Measurements from ENCODE around the gene LGALS1.

The LGALS1 gene

DNA sequence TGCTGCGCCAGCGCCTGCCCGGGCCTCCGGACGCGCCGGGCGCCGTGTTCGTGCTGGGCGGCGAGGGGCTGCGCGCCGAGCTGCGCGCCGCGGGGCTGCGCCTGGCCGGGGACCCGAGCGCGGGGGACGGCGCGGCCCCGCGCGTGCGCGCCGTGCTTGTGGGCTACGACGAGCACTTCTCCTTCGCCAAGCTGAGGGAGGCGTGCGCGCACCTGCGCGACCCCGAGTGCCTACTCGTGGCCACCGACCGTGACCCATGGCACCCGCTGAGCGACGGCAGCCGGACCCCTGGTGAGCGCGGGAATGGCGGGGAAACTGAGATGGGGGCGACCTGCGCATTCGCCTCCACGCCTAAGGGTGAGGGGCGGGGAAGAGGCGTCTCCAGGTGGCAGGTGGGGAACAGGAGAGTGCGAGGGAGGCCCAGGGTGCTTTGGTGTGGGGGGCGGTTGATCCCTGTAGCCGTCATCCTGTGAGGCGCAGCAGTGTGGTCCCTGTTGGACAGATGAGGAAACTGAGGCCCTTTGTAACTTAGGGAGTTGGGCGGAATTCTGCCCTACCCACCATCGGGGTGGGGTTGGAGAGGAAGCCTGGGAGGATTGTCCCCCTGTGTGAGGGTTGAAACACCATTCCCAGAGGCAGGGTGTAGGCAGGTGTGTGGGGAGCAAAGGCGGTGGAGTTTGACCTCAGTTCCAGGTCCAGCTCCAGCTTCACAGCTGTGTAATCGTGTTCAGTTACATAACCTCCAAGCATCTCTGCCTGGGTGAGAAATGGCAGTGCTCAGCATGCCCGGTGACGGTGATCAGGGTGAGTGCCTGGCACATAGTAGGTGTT is 16.2 kb upstream of the LGALS1 start:
- DNase-seq (ENCODE audit: low read depth) = no peak
- TF ChIP-seq, protein P1, sequence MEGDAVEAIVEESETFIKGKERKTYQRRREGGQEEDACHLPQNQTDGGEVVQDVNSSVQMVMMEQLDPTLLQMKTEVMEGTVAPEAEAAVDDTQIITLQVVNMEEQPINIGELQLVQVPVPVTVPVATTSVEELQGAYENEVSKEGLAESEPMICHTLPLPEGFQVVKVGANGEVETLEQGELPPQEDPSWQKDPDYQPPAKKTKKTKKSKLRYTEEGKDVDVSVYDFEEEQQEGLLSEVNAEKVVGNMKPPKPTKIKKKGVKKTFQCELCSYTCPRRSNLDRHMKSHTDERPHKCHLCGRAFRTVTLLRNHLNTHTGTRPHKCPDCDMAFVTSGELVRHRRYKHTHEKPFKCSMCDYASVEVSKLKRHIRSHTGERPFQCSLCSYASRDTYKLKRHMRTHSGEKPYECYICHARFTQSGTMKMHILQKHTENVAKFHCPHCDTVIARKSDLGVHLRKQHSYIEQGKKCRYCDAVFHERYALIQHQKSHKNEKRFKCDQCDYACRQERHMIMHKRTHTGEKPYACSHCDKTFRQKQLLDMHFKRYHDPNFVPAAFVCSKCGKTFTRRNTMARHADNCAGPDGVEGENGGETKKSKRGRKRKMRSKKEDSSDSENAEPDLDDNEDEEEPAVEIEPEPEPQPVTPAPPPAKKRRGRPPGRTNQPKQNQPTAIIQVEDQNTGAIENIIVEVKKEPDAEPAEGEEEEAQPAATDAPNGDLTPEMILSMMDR (IDR thresholded peaks at IDR 0.05; ENCODE audit: control insufficient read depth, extremely low read depth, insufficient read depth) = no peak
- peak overlapping the region; percentile 79 for H3K4me3 ChIP-seq (ENCODE audit: low read depth, low read length)

DNA sequence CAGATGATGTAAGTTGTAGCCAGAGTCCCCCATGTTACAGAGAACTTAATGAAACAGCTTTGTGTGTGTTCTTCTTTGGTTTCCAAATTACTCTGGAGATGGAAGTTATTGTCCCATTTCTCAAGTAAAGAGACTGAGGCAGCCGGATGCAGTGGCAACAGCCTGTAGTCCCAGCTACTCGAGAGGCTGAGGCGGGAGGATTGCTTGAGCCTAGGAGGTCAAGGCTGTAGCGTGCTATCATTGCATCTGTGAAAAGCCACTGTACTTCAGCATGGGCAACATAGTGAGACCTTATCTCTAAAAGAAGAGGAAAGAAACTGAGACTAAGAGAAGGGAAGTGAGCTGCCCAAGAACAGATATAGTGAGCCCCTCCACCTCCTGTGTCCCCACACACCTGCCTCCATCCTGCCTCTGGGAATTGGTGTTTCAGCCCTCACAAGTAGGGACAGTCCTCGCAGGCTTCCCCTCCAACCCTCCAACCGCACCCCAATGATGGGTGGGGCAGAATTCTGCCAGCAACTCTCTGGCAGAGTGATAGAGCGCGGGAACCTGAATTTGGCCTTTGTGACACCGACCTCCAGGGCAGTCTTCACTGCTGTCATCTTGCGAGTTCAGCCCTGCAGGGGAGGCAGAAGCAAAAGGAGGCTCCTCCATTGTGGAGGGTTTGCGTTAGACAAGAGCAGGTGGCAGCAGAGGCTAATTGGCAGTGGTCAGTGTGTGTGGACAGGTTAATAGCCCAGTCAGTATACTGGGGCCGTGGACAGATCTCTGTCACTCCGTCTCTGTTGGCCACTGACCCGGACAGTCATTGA is 15.3 kb upstream of the LGALS1 start:
- TF ChIP-seq, protein P1 (IDR thresholded peaks at IDR 0.05; ENCODE audit: control insufficient read depth, extremely low read depth, insufficient read depth) = no peak
- DNase-seq (ENCODE audit: low read depth) = no peak
- H3K4me3 ChIP-seq (ENCODE audit: low read depth, low read length) = peak overlapping the region; percentile 79

DNA sequence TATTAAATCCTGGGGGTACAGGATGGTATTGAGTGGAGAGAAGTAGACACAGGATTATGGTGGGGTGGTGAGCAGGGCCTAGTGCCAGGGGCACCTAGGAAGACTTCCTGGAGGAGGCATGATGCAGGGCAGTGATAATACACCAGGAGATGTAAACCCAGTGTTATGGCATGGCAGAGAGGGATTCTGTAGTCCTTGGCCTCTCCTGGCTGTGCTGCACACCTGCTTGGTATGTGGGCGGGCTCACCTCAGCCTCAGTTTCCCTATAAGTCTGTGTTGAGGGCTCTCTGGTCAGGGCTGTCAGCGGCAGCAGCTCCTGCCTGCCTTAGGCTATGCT is 14.8 kb upstream of the LGALS1 start:
- H3K4me3 ChIP-seq (ENCODE audit: low read depth, low read length) = peak overlapping the region; percentile 79; the same call in 1 of the 2 replicates
- DNase-seq (ENCODE audit: low read depth) = no peak
- TF ChIP-seq, protein P1 (IDR thresholded peaks at IDR 0.05; ENCODE audit: control insufficient read depth, extremely low read depth, insufficient read depth) = no peak

DNA sequence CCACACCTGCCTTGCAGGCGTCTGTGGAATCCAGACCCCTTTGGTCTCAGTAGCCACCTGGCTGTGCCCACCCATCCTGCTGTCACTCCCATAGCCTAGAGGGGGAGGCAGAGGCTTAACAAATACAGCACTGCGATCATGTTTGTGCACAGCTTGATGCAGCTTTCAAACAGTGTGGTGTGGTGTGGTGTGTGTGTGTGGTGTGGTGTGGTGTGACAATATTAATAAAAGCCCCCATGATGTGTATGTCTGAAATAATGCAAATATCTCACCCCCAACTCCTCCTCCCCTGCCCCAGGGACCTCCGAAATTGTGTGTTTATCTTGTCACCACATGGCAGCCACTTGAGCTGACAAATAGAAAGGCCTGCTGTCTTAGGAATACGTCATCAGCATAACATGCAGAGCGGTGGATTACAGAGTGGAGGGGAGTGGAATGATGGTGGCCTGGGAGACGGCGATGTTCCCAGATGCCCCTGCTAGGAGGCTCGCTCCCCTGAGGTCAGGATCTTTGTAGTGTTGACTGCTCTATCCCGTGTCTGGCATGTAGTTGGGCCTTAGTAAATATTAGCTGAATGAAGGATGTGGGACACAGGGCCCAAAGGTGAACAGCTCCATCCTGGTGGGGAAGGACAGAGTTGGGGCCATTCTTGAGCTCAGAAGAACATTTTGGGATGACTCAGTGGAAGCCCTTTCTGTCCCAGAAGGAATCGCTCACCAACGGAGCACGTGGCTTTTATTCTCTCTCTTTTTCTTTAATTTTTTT is 14.1 kb upstream of the LGALS1 start:
- no peak for DNase-seq (ENCODE audit: low read depth)
- TF ChIP-seq, protein P1 (IDR thresholded peaks at IDR 0.05; ENCODE audit: control insufficient read depth, extremely low read depth, insufficient read depth) = no peak
- no peak overlapping the region for H3K4me3 ChIP-seq (ENCODE audit: low read depth, low read length)

DNA sequence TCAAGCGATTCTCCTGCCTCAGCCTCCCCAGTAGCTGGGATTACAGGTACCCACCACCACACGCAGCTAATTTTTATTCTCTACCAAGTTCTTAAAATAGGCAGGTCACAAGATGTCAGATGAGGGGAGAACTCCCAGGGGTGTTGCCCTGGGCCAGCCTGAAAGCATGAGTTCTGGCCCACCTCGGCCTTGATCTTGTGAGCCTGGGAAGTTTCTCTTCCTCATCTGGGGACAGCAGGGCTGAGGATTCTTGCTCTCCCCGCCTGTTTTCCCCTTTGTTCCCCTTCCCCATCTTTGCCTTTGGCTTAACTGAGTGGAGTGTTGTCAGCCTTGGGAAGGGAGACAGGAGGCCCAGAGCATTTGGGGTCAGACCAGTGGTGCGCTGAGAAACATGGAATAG is 13.4 kb upstream of the LGALS1 start:
- TF ChIP-seq, protein P1 (IDR thresholded peaks at IDR 0.05; ENCODE audit: control insufficient read depth, extremely low read depth, insufficient read depth) = no peak
- no peak overlapping the region for H3K4me3 ChIP-seq (ENCODE audit: low read depth, low read length)
- DNase-seq (ENCODE audit: low read depth) = no peak

DNA sequence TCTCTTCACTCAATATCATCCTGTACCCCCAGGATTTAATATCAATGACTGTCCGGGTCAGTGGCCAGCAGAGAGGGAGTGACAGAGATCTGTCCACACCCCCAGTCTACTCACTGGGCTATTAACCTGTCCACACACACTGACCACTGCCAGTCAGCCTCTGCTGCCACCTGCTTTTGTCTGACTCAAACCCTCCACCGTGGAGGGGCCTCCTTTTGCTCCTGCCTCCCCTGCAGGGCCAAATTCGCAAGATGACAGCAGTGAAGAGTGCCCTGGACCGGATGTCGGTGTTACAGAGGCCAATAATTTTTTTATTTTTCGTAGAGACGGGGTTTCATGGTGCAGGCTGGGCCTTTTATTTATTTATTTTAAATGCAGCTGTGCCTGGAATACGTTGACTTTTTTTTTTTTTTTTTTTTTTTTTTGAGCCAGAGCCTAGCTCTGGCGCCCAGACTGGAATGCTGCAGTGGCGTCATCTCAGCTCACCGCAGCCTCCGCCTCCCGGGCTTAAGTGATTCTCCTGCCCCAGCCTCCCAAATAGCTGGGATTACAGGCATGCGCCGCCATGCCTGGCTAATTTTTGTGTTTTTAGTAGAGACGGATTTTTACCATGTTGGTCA is 11.8 kb upstream of the LGALS1 start:
- TF ChIP-seq, protein P1 (IDR thresholded peaks at IDR 0.05; ENCODE audit: control insufficient read depth, extremely low read depth, insufficient read depth) = no peak
- DNase-seq (ENCODE audit: low read depth) = no peak
- no peak overlapping the region for H3K4me3 ChIP-seq (ENCODE audit: low read depth, low read length)
